G401 (cell line): ENCODE data around the gene LSG1. TPM values are rescaled to one million over a fixed set of nuclear protein-coding genes. Genes with fewer than 3 reads are reported as not detected.
"Not testable (repeated sequence)": the region's sequence is repeated elsewhere in the genome, so short reads cannot be mapped to it uniquely, and the experiment has no call there.

Experiments
- DNase-seq: peaks from one replicate; pipeline ENCODE4 v3.0.0-alpha.2; 2015; ENCODE audit warnings: low spot score
- in situ Hi-C: cut with HindIII; loops from 2 replicates; pipeline ENCODE4 v1.10.0; 2016; ENCODE audit warnings: low sequenced_read_pairs, mixed read lengths
- total RNA-seq: library from RNA; depleted of rRNA; stranded (reverse); fragments of >200 nt; shearing (Covaris generic); gene quantifications from 2 replicates; pipeline ENCODE4 v1.2.3, GENCODE V29; 2014

LSG1 gene
- total RNA-seq, 1 experiment from 2014 or later, result 38.4 TPM

GRCh38 chr3:194623449-194624290, 48.3 kb downstream of the LSG1 start:
- in situ Hi-C loops, result no loop called here
- DNase-seq, result no peak

GRCh38 chr3:194622621-194623340, 49.2 kb downstream of the LSG1 start:
- DNase-seq, result no peak
- in situ Hi-C loops, result no loop called here

GRCh38 chr3:194621947-194622346, 50.0 kb downstream of the LSG1 start:
- no peak for DNase-seq
- in situ Hi-C loops, result no loop called here

GRCh38 chr3:194620196-194620595, 51.8 kb downstream of the LSG1 start:
- no peak for DNase-seq
- in situ Hi-C loops, result no loop called here

- in situ Hi-C loops, result no loop called here
- no peak for DNase-seq
Observed at GRCh38 chr3:194619741-194620140, 52.2 kb downstream of the LSG1 start.

GRCh38 chr3:194618858-194619608, 53.0 kb downstream of the LSG1 start:
- in situ Hi-C loops, result no loop called here
- DNase-seq, result no peak

- DNase-seq, result no peak
- in situ Hi-C loops, result no loop called here
Observed at GRCh38 chr3:194617827-194618226, 54.2 kb downstream of the LSG1 start.

- in situ Hi-C loops, result no loop called here
- no peak for DNase-seq
Observed at GRCh38 chr3:194617143-194617671, 54.8 kb downstream of the LSG1 start.

GRCh38 chr3:194615226-194615625, 56.8 kb downstream of the LSG1 start:
- no peak for DNase-seq
- in situ Hi-C loops, result no loop called here

GRCh38 chr3:194612221-194612620, 59.8 kb downstream of the LSG1 start:
- no peak for DNase-seq
- in situ Hi-C loops, result no loop called here

GRCh38 chr3:194610689-194611088, 61.3 kb downstream of the LSG1 start:
- DNase-seq, result no peak
- in situ Hi-C loops, result no loop called here

GRCh38 chr3:194609601-194610000, 62.4 kb downstream of the LSG1 start:
- no peak for DNase-seq
- in situ Hi-C loops, result no loop called here

- no peak for DNase-seq
- in situ Hi-C loops, result no loop called here
Observed at GRCh38 chr3:194608981-194609380, 63.0 kb downstream of the LSG1 start.

- DNase-seq, result no peak
- in situ Hi-C loops, result no loop called here
Observed at GRCh38 chr3:194607592-194608389, 64.2 kb downstream of the LSG1 start.

GRCh38 chr3:194606941-194607340, 65.0 kb downstream of the LSG1 start:
- no peak for DNase-seq
- in situ Hi-C loops, result no loop called here

GRCh38 chr3:194606163-194606562, 65.8 kb downstream of the LSG1 start:
- DNase-seq, result no peak
- in situ Hi-C loops, result no loop called here

- in situ Hi-C loops, DNase-seq: not testable (repeated sequence)
Observed at GRCh38 chr3:194605314-194605713, 66.7 kb downstream of the LSG1 start.

GRCh38 chr3:194604837-194605236, 67.2 kb downstream of the LSG1 start:
- no peak for DNase-seq
- in situ Hi-C loops, result no loop called here

- DNase-seq, result no peak
- in situ Hi-C loops, result no loop called here
Observed at GRCh38 chr3:194604126-194604525, 67.9 kb downstream of the LSG1 start.
